ENCODE data around the gene USP20. TPM values are rescaled to one million over a fixed set of nuclear protein-coding genes. Genes with fewer than 3 reads are reported as not detected.

Gene USP20
- total and polyA plus RNA-seq, 10 of the 15 experiments (the other 5 are each of a cell fraction or from before 2014, with no cell fraction given): 0.66 to 23.3 (median 11.0) TPM

DNA sequence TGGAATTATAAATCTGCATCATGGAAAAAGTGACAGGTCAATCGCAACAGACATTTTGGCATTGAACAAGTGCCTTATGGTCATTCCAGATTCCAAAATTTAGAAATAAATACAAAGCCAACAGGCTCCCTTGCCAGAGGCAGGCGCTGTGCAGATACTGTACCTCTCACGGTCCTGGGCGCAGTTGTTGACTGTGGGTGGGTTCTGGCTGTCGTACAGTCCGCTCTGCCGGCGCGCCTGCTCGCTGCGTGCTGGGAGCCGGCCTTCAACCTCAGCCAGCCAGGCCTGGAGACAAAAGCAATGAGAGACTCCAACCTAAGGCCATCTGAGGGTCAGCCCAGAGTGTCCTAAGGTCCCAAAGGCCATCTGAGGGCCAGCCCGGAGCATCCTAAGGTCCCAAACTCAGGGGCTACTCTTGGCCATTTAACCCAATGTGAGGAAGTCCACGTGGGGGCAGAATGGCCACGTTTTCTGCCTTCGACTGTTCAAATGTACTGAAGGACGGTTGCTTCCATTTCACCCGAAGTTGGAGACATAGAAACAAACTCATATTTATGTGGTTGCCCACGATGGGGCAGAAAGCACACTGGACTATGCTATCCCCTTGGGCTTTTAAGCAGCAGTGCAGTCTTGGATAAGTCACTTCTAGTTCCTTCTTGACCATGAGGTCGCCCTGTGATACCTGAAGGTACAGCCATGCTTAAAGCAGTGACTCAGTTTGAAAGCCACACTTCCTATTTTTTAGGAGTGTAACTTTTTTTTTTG, 65.2 kb downstream of the USP20 start (continued):
- TF ChIP-seq, protein P1, sequence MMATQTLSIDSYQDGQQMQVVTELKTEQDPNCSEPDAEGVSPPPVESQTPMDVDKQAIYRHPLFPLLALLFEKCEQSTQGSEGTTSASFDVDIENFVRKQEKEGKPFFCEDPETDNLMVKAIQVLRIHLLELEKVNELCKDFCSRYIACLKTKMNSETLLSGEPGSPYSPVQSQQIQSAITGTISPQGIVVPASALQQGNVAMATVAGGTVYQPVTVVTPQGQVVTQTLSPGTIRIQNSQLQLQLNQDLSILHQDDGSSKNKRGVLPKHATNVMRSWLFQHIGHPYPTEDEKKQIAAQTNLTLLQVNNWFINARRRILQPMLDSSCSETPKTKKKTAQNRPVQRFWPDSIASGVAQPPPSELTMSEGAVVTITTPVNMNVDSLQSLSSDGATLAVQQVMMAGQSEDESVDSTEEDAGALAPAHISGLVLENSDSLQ (IDR thresholded peaks at IDR 0.05): no peak
- TF ChIP-seq MEF2A (IDR thresholded peaks at IDR 0.05; ENCODE audit: insufficient read depth, low read depth, low read length) (0 out of 2 replicates have a peak, but pooled peaks have one; percentile 50), SIN3A (IDR thresholded peaks at IDR 0.05; ENCODE audit: low read depth, low read length) (no peak), NR2F1 (conservative IDR thresholded peaks at IDR 0.05) (peak; percentile 89), TBL1XR1 (IDR thresholded peaks at IDR 0.05; ENCODE audit: low read depth, low read length) (no peak), MYB (IDR thresholded peaks at IDR 0.05; ENCODE audit: borderline replicate concordance, low read depth, low read length) (no peak), ASH2L (IDR thresholded peaks at IDR 0.05; ENCODE audit: borderline replicate concordance, low read depth) (no peak), HDAC2 (IDR thresholded peaks at IDR 0.05) (no peak), ZNF207 (IDR thresholded peaks at IDR 0.05; ENCODE audit: borderline replicate concordance) (no peak), SMAD5 (IDR thresholded peaks at IDR 0.05; ENCODE audit: low read depth) (no peak), IRF4 (IDR thresholded peaks at IDR 0.05; ENCODE audit: low read depth, low read length) (peak; percentile 97), ZNF274 (IDR thresholded peaks at IDR 0.05; ENCODE audit: insufficient read depth, insufficient read length) (no peak), RAD21 (IDR thresholded peaks at IDR 0.05; ENCODE audit: insufficient read depth, low read depth, low read length) (no peak)
- TF ChIP-seq, protein P2, sequence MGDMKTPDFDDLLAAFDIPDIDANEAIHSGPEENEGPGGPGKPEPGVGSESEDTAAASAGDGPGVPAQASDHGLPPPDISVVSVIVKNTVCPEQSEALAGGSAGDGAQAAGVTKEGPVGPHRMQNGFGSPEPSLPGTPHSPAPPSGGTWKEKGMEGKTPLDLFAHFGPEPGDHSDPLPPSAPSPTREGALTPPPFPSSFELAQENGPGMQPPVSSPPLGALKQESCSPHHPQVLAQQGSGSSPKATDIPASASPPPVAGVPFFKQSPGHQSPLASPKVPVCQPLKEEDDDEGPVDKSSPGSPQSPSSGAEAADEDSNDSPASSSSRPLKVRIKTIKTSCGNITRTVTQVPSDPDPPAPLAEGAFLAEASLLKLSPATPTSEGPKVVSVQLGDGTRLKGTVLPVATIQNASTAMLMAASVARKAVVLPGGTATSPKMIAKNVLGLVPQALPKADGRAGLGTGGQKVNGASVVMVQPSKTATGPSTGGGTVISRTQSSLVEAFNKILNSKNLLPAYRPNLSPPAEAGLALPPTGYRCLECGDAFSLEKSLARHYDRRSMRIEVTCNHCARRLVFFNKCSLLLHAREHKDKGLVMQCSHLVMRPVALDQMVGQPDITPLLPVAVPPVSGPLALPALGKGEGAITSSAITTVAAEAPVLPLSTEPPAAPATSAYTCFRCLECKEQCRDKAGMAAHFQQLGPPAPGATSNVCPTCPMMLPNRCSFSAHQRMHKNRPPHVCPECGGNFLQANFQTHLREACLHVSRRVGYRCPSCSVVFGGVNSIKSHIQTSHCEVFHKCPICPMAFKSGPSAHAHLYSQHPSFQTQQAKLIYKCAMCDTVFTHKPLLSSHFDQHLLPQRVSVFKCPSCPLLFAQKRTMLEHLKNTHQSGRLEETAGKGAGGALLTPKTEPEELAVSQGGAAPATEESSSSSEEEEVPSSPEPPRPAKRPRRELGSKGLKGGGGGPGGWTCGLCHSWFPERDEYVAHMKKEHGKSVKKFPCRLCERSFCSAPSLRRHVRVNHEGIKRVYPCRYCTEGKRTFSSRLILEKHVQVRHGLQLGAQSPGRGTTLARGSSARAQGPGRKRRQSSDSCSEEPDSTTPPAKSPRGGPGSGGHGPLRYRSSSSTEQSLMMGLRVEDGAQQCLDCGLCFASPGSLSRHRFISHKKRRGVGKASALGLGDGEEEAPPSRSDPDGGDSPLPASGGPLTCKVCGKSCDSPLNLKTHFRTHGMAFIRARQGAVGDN (IDR thresholded peaks at IDR 0.05): peak; percentile 83
- TF ChIP-seq, protein P3, sequence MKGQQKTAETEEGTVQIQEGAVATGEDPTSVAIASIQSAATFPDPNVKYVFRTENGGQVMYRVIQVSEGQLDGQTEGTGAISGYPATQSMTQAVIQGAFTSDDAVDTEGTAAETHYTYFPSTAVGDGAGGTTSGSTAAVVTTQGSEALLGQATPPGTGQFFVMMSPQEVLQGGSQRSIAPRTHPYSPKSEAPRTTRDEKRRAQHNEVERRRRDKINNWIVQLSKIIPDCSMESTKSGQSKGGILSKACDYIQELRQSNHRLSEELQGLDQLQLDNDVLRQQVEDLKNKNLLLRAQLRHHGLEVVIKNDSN (IDR thresholded peaks at IDR 0.05; ENCODE audit: borderline replicate concordance, extremely low read length, insufficient read depth, low read depth, low read length): no peak
- TF ChIP-seq, protein P4, sequence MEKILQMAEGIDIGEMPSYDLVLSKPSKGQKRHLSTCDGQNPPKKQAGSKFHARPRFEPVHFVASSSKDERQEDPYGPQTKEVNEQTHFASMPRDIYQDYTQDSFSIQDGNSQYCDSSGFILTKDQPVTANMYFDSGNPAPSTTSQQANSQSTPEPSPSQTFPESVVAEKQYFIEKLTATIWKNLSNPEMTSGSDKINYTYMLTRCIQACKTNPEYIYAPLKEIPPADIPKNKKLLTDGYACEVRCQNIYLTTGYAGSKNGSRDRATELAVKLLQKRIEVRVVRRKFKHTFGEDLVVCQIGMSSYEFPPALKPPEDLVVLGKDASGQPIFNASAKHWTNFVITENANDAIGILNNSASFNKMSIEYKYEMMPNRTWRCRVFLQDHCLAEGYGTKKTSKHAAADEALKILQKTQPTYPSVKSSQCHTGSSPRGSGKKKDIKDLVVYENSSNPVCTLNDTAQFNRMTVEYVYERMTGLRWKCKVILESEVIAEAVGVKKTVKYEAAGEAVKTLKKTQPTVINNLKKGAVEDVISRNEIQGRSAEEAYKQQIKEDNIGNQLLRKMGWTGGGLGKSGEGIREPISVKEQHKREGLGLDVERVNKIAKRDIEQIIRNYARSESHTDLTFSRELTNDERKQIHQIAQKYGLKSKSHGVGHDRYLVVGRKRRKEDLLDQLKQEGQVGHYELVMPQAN (conservative IDR thresholded peaks at IDR 0.05): 0 out of 2 replicates have a peak, but pooled peaks have one; percentile 10
- TF ChIP-seq, protein P5, sequence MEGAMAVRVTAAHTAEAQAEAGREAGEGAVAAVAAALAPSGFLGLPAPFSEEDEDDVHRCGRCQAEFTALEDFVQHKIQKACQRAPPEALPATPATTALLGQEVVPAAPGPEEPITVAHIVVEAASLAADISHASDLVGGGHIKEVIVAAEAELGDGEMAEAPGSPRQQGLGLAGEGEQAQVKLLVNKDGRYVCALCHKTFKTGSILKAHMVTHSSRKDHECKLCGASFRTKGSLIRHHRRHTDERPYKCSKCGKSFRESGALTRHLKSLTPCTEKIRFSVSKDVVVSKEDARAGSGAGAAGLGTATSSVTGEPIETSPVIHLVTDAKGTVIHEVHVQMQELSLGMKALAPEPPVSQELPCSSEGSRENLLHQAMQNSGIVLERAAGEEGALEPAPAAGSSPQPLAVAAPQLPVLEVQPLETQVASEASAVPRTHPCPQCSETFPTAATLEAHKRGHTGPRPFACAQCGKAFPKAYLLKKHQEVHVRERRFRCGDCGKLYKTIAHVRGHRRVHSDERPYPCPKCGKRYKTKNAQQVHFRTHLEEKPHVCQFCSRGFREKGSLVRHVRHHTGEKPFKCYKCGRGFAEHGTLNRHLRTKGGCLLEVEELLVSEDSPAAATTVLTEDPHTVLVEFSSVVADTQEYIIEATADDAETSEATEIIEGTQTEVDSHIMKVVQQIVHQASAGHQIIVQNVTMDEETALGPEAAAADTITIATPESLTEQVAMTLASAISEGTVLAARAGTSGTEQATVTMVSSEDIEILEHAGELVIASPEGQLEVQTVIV (IDR thresholded peaks at IDR 0.05; ENCODE audit: borderline replicate concordance, partially characterized antibody): no peak
- TF ChIP-seq, protein P6, sequence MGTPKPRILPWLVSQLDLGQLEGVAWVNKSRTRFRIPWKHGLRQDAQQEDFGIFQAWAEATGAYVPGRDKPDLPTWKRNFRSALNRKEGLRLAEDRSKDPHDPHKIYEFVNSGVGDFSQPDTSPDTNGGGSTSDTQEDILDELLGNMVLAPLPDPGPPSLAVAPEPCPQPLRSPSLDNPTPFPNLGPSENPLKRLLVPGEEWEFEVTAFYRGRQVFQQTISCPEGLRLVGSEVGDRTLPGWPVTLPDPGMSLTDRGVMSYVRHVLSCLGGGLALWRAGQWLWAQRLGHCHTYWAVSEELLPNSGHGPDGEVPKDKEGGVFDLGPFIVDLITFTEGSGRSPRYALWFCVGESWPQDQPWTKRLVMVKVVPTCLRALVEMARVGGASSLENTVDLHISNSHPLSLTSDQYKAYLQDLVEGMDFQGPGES (IDR thresholded peaks at IDR 0.05): no peak
